ENCODE results near the gene ACSM6. TPM values are rescaled to one million over a fixed set of nuclear protein-coding genes. Genes with fewer than 3 reads are reported as not detected.

The ACSM6 gene
- polyA plus RNA-seq, 1 donor (not counting 4 experiments of a cell fraction or from before 2014, with no cell fraction given), result not detected

DNA sequence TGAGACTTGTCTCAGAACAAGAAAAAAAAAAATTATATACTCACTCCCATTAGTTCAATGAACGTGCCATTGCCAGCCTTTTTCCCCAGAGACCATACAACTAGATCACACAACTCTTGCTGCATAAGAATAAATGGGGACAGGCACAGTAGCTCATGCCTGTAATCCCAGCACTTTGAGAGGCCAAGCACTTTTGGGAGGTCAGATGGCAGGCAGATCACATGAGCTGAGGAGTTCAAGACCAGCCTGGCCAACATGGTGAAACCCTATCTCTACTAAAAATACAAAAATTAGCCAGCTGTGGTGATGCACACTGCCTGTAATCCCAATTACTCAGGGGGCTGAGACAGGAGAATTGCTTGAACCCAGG is 83.1 kb downstream of the ACSM6 start:
- no peaks in the 10 kb centered on the region for H3K27me3 ChIP-seq (ENCODE audit: control insufficient read depth, extremely low read depth, insufficient read depth, low read length)
- FAIRE-seq (no peak), DNase-seq (ENCODE audit: low read depth, low spot score) (no peak)
- peaks cover 3 to 14% of the 10 kb centered on the region in 2 experiments for H3K36me3 ChIP-seq (ENCODE audit: control insufficient read depth in 2 of 2, extremely low read depth in 1 of 2, insufficient read depth in 2 of 2, low read length in 2 of 2)
- H3K27ac ChIP-seq (ENCODE audit: control insufficient read depth, insufficient read depth, low read length), result peak overlapping the region; percentile 93
- dilution Hi-C loops (cut with MboI; ENCODE audit: extremely low pct_ligation_motif_present, low sequenced_read_pairs), result no loop called here
- peaks cover 4% of the 10 kb centered on the region for H3K9me1 ChIP-seq (ENCODE audit: control insufficient read depth, extremely low read depth, insufficient read depth, low read length)
- no peak overlapping the region for H3K4me2 ChIP-seq (ENCODE audit: control insufficient read depth, extremely low read depth, insufficient read depth, low read depth, low read length)
- peaks cover 91% of the 10 kb centered on the region for H3K4me1 ChIP-seq (ENCODE audit: control insufficient read depth, extremely low read depth, insufficient read depth, low read length)
- no peak overlapping the region for H3K9ac ChIP-seq (ENCODE audit: control insufficient read depth, extremely low read depth, insufficient read depth, low read length)
- peaks cover 83% of the 10 kb centered on the region for H3K79me2 ChIP-seq (ENCODE audit: control insufficient read depth, insufficient read depth, low read length)
- peaks cover under 1% of the 10 kb centered on the region for H4K20me1 ChIP-seq (ENCODE audit: control insufficient read depth, extremely low read depth, insufficient read depth, low read length)
- TF ChIP-seq EZH2 (IDR thresholded peaks at IDR 0.05; ENCODE audit: low read length), result no peak
- TF ChIP-seq, protein P1, sequence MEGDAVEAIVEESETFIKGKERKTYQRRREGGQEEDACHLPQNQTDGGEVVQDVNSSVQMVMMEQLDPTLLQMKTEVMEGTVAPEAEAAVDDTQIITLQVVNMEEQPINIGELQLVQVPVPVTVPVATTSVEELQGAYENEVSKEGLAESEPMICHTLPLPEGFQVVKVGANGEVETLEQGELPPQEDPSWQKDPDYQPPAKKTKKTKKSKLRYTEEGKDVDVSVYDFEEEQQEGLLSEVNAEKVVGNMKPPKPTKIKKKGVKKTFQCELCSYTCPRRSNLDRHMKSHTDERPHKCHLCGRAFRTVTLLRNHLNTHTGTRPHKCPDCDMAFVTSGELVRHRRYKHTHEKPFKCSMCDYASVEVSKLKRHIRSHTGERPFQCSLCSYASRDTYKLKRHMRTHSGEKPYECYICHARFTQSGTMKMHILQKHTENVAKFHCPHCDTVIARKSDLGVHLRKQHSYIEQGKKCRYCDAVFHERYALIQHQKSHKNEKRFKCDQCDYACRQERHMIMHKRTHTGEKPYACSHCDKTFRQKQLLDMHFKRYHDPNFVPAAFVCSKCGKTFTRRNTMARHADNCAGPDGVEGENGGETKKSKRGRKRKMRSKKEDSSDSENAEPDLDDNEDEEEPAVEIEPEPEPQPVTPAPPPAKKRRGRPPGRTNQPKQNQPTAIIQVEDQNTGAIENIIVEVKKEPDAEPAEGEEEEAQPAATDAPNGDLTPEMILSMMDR (optimal IDR thresholded peaks at IDR 0.05 in 1 of 3, IDR thresholded peaks at IDR 0.05 in 1 of 3, conservative IDR thresholded peaks at IDR 0.05 in 1 of 3; ENCODE audit: extremely low read depth in 1 of 3, insufficient read depth in 2 of 3, low read length in 3 of 3), result no peak
- H3K4me3 ChIP-seq (ENCODE audit: control insufficient read depth in 2 of 3, extremely low read depth in 1 of 3, insufficient read depth in 2 of 3, low read depth in 1 of 3, low read length in 3 of 3), result no peak overlapping the region
- no peaks in the 10 kb centered on the region for H3K9me3 ChIP-seq (ENCODE audit: control insufficient read depth, low read depth, low read length)
- no peak overlapping the region for H2AFZ ChIP-seq (ENCODE audit: control insufficient read depth, low read length)

DNA sequence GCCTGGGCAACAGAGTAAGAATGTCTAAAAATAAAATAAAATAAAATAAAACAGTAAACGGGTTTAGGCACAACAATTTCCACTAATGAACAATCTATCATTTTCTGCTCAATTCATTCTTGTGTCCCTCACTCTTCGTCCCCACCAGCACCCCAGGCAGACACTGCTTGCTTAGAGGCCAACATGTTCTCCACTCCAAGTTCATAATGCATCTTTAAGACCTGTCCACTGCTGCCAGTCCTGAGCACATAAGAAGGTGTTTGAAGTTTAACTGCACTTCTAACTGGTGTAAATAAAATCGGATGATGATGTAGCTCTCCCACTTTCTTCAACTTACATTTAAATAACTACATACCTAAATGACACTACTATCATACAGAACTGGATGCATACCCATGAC is 83.6 kb downstream of the ACSM6 start:
- Histone ChIP-seq H3K9me1 (ENCODE audit: control insufficient read depth, extremely low read depth, insufficient read depth, low read length) (peaks cover 4% of the 10 kb centered on the region), H3K4me2 (ENCODE audit: control insufficient read depth, extremely low read depth, insufficient read depth, low read depth, low read length) (no peak overlapping the region), H2AFZ (ENCODE audit: control insufficient read depth, low read length) (no peak overlapping the region), H3K79me2 (ENCODE audit: control insufficient read depth, insufficient read depth, low read length) (peaks cover 84% of the 10 kb centered on the region), H3K4me3 (ENCODE audit: control insufficient read depth in 2 of 3, extremely low read depth in 1 of 3, insufficient read depth in 2 of 3, low read depth in 1 of 3, low read length in 3 of 3) (no peak overlapping the region), H3K9me3 (ENCODE audit: control insufficient read depth, low read depth, low read length) (no peaks in the 10 kb centered on the region), H3K27ac (ENCODE audit: control insufficient read depth, insufficient read depth, low read length) (peak overlapping the region; percentile 17), H3K36me3 (ENCODE audit: control insufficient read depth in 2 of 2, extremely low read depth in 1 of 2, insufficient read depth in 2 of 2, low read length in 2 of 2) (peaks cover 3 to 14% of the 10 kb centered on the region in 2 experiments), H4K20me1 (ENCODE audit: control insufficient read depth, extremely low read depth, insufficient read depth, low read length) (peaks cover 3% of the 10 kb centered on the region), H3K27me3 (ENCODE audit: control insufficient read depth, extremely low read depth, insufficient read depth, low read length) (no peaks in the 10 kb centered on the region), H3K9ac (ENCODE audit: control insufficient read depth, extremely low read depth, insufficient read depth, low read length) (no peak overlapping the region), H3K4me1 (ENCODE audit: control insufficient read depth, extremely low read depth, insufficient read depth, low read length) (peaks cover 94% of the 10 kb centered on the region)
- dilution Hi-C loops (cut with MboI; ENCODE audit: extremely low pct_ligation_motif_present, low sequenced_read_pairs), result no loop called here
- TF ChIP-seq, protein P1 (optimal IDR thresholded peaks at IDR 0.05 in 1 of 3, IDR thresholded peaks at IDR 0.05 in 1 of 3, conservative IDR thresholded peaks at IDR 0.05 in 1 of 3; ENCODE audit: extremely low read depth in 1 of 3, insufficient read depth in 2 of 3, low read length in 3 of 3), result no peak
- no peak for TF ChIP-seq EZH2 (IDR thresholded peaks at IDR 0.05; ENCODE audit: low read length)
- no peak for FAIRE-seq
- no peak for DNase-seq (ENCODE audit: low read depth, low spot score)

Small RNAs within 50 kb of the gene (small RNA-seq; reads per million reads assigned to genes)
- 0 reads per million in 3 experiments for gene AL157834.3 (ENCODE audit: insufficient read length in 3 of 3, low read depth in 3 of 3, low replicate concordance in 1 of 3)

Other genes with a start within 250 kb of the ACSM6 start
- gene CYP2C8, start 124.7 kb upstream of the ACSM6 start, polyA plus RNA-seq, result 0.07 to 0.16 TPM (median 0.10 TPM) in 3 replicates
- 200 to 450 TPM (median 298 TPM) in 3 replicates for gene PDLIM1, start 96.8 kb downstream of the ACSM6 start, polyA plus RNA-seq